ENCODE measurements around the gene ATR. TPM values are rescaled to one million over a fixed set of nuclear protein-coding genes. Genes with fewer than 3 reads are reported as not detected.

ATR gene
- total and polyA plus RNA-seq, 2 of the 4 experiments (the other 2 are of a cell fraction): 9.5 to 28.0 TPM

GRCh38 chr3:142470826-142471225 lies 107.7 kb downstream of the ATR start:
- Histone ChIP-seq H4K20me1 (ENCODE audit: insufficient read depth, low read length) (no peaks in the 10 kb centered on the region), H4K5ac (ENCODE audit: low read depth, low read length) (no peak overlapping the region), H2AFZ (replicated peaks; ENCODE audit: low read length, poor library complexity) (no peak overlapping the region), H3K9me3 (ENCODE audit: control insufficient read depth, insufficient read depth, low read length) (peaks cover 2% of the 10 kb centered on the region; the same call in 1 of the 2 replicates), H3K79me1 (ENCODE audit: low read depth in 1 of 2, low read length in 2 of 2) (no peaks in the 10 kb centered on the region), H3K27ac (ENCODE audit: insufficient read depth, low read length) (no peak overlapping the region), H3K56ac (ENCODE audit: extremely low read depth, insufficient read depth, low read length) (no peak overlapping the region), H2BK5ac (ENCODE audit: low read depth, low read length, poor library complexity, severe bottlenecking) (no peak overlapping the region), H2AK5ac (ENCODE audit: low read depth, low read length) (no peak overlapping the region), H2BK20ac (ENCODE audit: low read depth, low read length) (no peak overlapping the region), H3K23ac (ENCODE audit: low read depth, low read length) (no peak overlapping the region), H2AK9ac (replicated peaks; ENCODE audit: low read depth, low read length, poor library complexity) (no peak overlapping the region), H3K4ac (ENCODE audit: low read depth, low read length) (no peak overlapping the region), H3K9me1 (ENCODE audit: insufficient read depth, low read length) (no peaks in the 10 kb centered on the region), H3K9ac (ENCODE audit: low read depth, low read length) (no peak overlapping the region), H3K4me1 (ENCODE audit: control insufficient read depth, insufficient read depth, low read length) (no peaks in the 10 kb centered on the region), H4K91ac (ENCODE audit: insufficient read depth, low read depth, low read length) (no peak overlapping the region), H3K14ac (replicated peaks; ENCODE audit: low read depth, low read length) (no peak overlapping the region), H3K4me3 (ENCODE audit: insufficient read depth, low read depth, low read length) (no peak overlapping the region), H2BK15ac (ENCODE audit: low read depth, low read length) (no peak overlapping the region), H2BK120ac (ENCODE audit: low read depth, low read length) (no peak overlapping the region), H3K27me3 (ENCODE audit: control insufficient read depth, insufficient read depth, low read length) (no peaks in the 10 kb centered on the region), H3K4me2 (ENCODE audit: low read depth, low read length) (no peak overlapping the region), H4K8ac (ENCODE audit: low read depth in 2 of 2, low read length in 2 of 2) (no peak overlapping the region), H3K18ac (ENCODE audit: low read depth, low read length) (no peak overlapping the region), H3K36me3 (ENCODE audit: control insufficient read depth, insufficient read depth, low read length) (no peaks in the 10 kb centered on the region)
- in situ Hi-C loops (cut with MboI; ENCODE audit: low sequenced_read_pairs) (no loop called here), dilution Hi-C loops (cut with HindIII; ENCODE audit: low sequenced_read_pairs, unreplicated experiment) (no loop called here), intact Hi-C loops (cut with micrococcal nuclease) (no loop called here)
- DNase-seq: no peak
- TF ChIP-seq, protein P1, sequence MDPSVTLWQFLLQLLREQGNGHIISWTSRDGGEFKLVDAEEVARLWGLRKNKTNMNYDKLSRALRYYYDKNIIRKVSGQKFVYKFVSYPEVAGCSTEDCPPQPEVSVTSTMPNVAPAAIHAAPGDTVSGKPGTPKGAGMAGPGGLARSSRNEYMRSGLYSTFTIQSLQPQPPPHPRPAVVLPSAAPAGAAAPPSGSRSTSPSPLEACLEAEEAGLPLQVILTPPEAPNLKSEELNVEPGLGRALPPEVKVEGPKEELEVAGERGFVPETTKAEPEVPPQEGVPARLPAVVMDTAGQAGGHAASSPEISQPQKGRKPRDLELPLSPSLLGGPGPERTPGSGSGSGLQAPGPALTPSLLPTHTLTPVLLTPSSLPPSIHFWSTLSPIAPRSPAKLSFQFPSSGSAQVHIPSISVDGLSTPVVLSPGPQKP (IDR thresholded peaks at IDR 0.05; ENCODE audit: borderline replicate concordance, low read depth, low read length): no peak
- TF ChIP-seq CEBPB (IDR thresholded peaks at IDR 0.05; ENCODE audit: low read depth, low read length): peak; percentile 94
- ChIA-PET POLR2A (ENCODE audit: unreplicated experiment) (no interaction called here), CTCF (no interaction called here)
- 100% methylated on average over 2 of the region's 4 CpGs; no CpG with 5 or more reads in 1 of the 2 experiments for WGBS, 2 experiments (ENCODE audit: extremely low coverage in 2 of 2, insufficient read length in 1 of 2)
- no TSS peak for BruUV-seq (replicated peaks)
- ATAC-seq (ENCODE audit: low read depth): no peak
